Parathyroid adenoma (tissue), 2 donors: ENCODE measurements around the gene KRTAP10-12.
"Not testable (repeated sequence)": the region's sequence is repeated elsewhere in the genome, so short reads cannot be mapped to it uniquely, and the experiment has no call there.

Experiments
- H2AFZ ChIP-seq: fragments of 300-600 bp; sonication (generic); one replicate; pipeline ENCODE4 v1.7.0; 2017; ENCODE audit warnings: antibody characterized with exemption, mild to moderate bottlenecking
- H3K27ac ChIP-seq: fragments of 300-600 bp; sonication (generic); one replicate; pipeline ENCODE4 v1.7.0; 2017
- H3K27me3 ChIP-seq: fragments of 300-600 bp; sonication (generic); one replicate; pipeline ENCODE4 v1.7.0; 2017; ENCODE audit warnings: low read length; ENCODE audit not compliant: control insufficient read depth, insufficient read depth
- H3K36me3 ChIP-seq: fragments of 300-600 bp; sonication (generic); one replicate; pipeline ENCODE4 v1.7.0; 2017; ENCODE audit warnings: low read length; ENCODE audit not compliant: control insufficient read depth, insufficient read depth
- H3K4me1 ChIP-seq: fragments of 300-600 bp; sonication (generic); one replicate; pipeline ENCODE4 v1.7.0; 2017; ENCODE audit warnings: control low read depth
- H3K4me2 ChIP-seq: fragments of 300-600 bp; sonication (generic); one replicate; pipeline ENCODE4 v1.7.0; 2017; ENCODE audit warnings: low read length
- H3K4me3 ChIP-seq: fragments of 300-600 bp; sonication (generic); one replicate; pipeline ENCODE4 v1.7.0; 2017; ENCODE audit warnings: low read depth, low read length
- H3K79me2 ChIP-seq: fragments of 300-600 bp; sonication (generic); one replicate; pipeline ENCODE4 v1.7.0; 2017; ENCODE audit warnings: control low read depth
- H3K9ac ChIP-seq: fragments of 300-600 bp; sonication (generic); one replicate; pipeline ENCODE4 v1.7.0; 2017; ENCODE audit warnings: mild to moderate bottlenecking
- H3K9me3 ChIP-seq: fragments of 300-600 bp; sonication (generic); one replicate; pipeline ENCODE4 v1.7.0; 2017; ENCODE audit warnings: low read length; ENCODE audit not compliant: control insufficient read depth
- TF ChIP-seq, protein P1 (sequence below): fragments of 300-600 bp; sonication (generic); IDR thresholded peaks from one replicate; pipeline ENCODE4 v1.7.0; 2017; ENCODE audit warnings: antibody characterized with exemption, mild to moderate bottlenecking
- donor health status: primary hyperparathyroidism.

The KRTAP10-12 gene

DNA sequence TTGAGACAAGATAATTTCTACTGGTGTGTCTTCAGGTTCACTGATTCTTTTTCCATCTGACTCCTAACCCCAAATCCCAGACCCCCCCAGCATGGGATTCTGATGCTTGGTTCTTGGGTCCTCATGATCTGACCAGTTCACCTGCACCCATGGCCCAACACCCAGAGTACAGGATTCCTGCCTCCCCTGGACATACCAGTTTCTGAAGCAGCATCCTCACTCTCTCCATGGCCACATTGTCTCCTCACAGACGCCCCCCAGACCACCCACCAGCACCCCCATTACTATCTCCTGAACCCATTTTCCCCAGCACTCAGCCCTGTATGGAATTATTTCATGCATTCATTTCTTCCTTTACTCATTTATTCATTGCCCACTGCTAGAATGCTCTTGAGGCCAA lies 40.1 kb upstream of the KRTAP10-12 start:
- Histone ChIP-seq H3K27ac (no peak overlapping the region), H3K36me3 (no peaks in the 10 kb centered on the region), H3K4me3 (no peak overlapping the region), H3K79me2 (no peaks in the 10 kb centered on the region), H2AFZ (no peak overlapping the region), H3K4me1 (no peaks in the 10 kb centered on the region), H3K27me3 (no peaks in the 10 kb centered on the region), H3K9me3 (no peaks in the 10 kb centered on the region), H3K9ac (no peak overlapping the region), H3K4me2 (no peak overlapping the region)
- TF ChIP-seq, protein P1, sequence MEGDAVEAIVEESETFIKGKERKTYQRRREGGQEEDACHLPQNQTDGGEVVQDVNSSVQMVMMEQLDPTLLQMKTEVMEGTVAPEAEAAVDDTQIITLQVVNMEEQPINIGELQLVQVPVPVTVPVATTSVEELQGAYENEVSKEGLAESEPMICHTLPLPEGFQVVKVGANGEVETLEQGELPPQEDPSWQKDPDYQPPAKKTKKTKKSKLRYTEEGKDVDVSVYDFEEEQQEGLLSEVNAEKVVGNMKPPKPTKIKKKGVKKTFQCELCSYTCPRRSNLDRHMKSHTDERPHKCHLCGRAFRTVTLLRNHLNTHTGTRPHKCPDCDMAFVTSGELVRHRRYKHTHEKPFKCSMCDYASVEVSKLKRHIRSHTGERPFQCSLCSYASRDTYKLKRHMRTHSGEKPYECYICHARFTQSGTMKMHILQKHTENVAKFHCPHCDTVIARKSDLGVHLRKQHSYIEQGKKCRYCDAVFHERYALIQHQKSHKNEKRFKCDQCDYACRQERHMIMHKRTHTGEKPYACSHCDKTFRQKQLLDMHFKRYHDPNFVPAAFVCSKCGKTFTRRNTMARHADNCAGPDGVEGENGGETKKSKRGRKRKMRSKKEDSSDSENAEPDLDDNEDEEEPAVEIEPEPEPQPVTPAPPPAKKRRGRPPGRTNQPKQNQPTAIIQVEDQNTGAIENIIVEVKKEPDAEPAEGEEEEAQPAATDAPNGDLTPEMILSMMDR, result no peak

DNA sequence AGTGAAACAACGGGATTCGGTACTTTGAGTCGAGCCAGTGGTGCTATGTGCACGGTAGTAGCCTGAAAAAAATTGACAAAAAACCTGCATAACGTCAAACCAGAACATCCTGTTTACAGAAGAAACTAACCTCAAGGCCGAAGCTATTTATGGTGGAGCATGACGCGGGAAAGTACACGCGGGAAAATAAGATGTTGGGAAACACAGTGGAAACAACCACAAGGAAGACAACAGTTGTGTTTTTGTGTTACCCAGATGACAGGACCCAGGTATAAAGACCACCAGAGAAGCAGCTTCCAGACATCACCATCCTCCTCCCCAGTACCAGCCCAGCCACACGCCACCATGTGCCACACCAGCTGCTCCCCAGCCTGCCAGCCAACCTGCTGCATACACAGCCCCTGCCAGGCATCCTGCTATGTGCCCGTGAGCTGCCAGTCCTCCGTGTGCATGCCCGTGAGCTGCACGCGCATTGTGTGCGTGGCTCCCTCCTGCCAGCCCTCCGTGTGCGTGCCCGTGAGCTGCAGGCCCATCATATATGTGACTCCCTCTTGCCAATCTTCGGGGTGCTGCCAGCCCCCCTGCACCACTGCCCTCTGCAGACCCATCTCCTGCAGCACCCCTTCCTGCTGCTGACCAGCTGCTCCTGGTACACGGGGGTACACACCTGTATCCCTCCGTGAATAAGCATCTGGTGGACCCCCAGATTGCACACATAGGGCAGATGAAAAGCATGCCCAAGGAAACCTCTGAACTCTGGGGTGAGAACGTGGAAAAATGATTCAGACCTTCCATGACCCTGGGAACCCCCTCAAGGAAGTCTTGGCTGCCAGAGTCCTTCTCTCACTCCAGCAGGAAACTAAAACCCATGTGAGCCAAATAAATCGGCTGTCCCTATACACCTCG lies 39.1 kb upstream of the KRTAP10-12 start, which contains the start of gene KRTAP12-3:
Gene KRTAP12-3, plus strand, starts transcription at position 298 of the 906 bp plus-strand sequence. Its CDS starts 48 bp downstream, at position 346.
- Histone ChIP-seq H3K9ac (no peak within 1 kb of the TSS), H2AFZ (no peak within 1 kb of the TSS), H3K79me2 (no peaks in the 10 kb centered on the region), H3K9me3 (no peaks in the 10 kb centered on the region), H3K4me2 (no peak within 1 kb of the TSS), H3K4me3 (no peak within 1 kb of the TSS), H3K27me3 (no peaks in the 10 kb centered on the region), H3K4me1 (no peaks in the 10 kb centered on the region), H3K27ac (no peak within 1 kb of the TSS), H3K36me3 (no peaks in the 10 kb centered on the region)
- TF ChIP-seq, protein P1, result no peak

DNA sequence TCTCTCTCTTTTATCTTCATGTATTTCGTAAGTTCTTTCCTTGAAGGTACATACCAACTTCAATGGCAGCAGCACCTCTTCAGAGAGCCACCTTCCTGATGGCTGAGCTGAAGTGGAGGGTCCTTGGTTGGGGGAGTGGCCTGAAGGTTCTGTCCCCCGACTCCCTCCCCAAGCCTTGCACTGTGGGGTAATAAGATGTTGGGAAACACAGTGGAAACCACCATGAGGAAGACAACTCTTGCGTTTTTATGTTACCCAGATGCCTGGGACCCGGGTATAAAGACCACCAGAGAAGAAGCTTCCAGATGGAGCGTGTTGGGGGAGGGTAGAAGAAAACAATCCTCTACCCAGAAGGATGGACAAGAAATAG lies 38.4 kb upstream of the KRTAP10-12 start:
- Histone ChIP-seq H3K27ac (no peak overlapping the region), H2AFZ (no peak overlapping the region), H3K9ac (no peak overlapping the region), H3K4me1 (no peaks in the 10 kb centered on the region), H3K79me2 (no peaks in the 10 kb centered on the region), H3K4me3 (no peak overlapping the region), H3K27me3 (no peaks in the 10 kb centered on the region), H3K36me3 (no peaks in the 10 kb centered on the region), H3K4me2 (no peak overlapping the region), H3K9me3 (no peaks in the 10 kb centered on the region)
- TF ChIP-seq, protein P1, result no peak

DNA sequence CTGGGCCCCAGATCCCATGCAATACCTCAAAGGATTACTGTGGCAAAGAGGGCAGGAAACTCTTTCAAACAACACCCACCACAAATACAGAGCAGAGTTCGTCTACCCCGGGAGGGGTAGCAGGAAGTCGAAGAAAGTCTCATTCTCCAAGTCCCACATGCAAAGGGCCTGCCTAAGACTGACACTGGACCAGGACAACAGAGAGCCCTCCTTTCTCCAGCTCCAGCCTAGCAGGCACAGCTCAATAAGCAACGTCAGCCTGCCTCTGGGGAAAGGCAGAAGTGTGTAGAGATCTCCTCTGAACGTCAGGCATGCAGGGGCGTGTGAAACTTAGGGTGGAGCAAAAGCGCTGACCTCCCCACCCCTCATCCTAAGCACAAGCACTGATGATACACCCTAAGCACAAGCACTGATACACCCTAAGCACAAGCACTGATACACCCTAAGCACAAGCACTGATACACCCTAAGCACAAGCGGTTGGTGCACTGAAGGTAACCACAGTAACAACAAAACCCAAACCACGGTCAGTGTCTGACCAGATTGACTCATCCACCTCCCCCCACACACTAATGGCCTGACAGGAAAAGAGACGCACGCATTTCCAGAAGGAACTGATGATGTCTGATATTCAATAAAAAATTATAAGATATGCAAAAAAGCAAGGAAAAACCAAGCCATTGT lies 37.9 kb upstream of the KRTAP10-12 start:
- H3K4me2 ChIP-seq, result no peak overlapping the region
- TF ChIP-seq, protein P1, result no peak
- H3K36me3 ChIP-seq, result no peaks in the 10 kb centered on the region
- no peak overlapping the region for H2AFZ ChIP-seq
- no peak overlapping the region for H3K9ac ChIP-seq
- H3K4me3 ChIP-seq, result no peak overlapping the region
- H3K9me3 ChIP-seq, result no peaks in the 10 kb centered on the region
- H3K4me1 ChIP-seq, result no peaks in the 10 kb centered on the region
- H3K79me2 ChIP-seq, result no peaks in the 10 kb centered on the region
- H3K27me3 ChIP-seq, result no peaks in the 10 kb centered on the region
- H3K27ac ChIP-seq, result no peak overlapping the region

DNA sequence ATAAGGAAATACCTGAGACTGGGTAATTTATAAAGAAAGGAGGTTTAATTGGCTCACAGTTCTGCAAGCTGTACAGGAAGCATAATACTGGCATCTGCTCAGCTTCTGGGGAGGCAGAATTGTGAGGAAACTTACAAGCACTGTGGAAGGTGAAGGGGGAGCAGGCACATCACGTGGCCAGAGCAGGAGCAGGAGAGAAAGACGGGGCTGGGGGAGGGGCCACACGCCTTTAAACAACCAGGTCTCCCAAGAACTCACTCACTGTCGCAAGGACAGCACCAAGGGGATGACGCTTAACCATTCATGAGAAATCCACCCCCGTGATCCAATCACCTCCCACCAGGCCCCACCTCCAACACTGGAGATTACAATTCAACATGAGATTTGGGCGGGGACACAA lies 35.4 kb upstream of the KRTAP10-12 start:
- not testable (repeated sequence) for H2AFZ ChIP-seq, H3K9me3 ChIP-seq, H3K79me2 ChIP-seq, H3K4me2 ChIP-seq, H3K27ac ChIP-seq, H3K4me3 ChIP-seq, H3K9ac ChIP-seq, H3K27me3 ChIP-seq, H3K36me3 ChIP-seq, H3K4me1 ChIP-seq
